HG03159 (cell line): ENCODE results near the gene SKI.

Experiments used
- ATAC-seq: cut with Tn5 transposase; IDR thresholded peaks from one replicate; pipeline ENCODE4 v1.9.1; 2021; ENCODE audit warnings: mild to moderate bottlenecking, moderate library complexity; ENCODE audit not compliant: unreplicated experiment

SKI gene

DNA sequence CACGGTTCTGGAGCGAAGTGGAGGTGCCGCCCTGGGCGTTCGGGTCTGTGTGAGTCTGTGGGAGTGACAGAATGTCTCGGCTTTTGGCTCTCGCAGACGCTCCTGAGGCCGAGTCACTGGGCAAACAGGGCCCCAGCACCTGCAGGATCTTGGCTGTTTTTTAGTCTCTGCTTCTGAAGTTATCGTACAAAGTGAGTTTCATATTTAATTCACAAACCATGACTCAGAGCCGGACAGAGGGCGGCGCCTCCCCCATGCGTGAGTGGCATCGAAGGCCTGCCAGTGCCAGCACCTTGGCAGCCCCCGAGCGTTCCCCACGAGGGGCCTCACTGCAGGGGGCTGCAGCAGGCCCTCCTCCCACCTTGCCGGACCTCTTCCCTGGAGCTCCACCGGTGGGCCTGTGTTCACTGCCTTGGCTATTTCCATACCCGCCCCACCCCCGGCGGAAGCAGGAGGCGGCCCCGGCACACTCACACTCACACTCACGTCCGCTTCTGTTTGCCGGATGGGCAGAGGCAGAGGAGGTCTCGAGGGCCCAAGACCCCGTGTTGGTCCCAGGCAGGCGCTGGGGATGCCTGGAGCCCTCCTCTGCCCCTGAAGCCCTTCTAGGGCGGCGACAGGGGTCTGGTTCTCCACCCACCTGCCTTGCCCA, 106.9 kb downstream of the SKI start:
- ATAC-seq = no peak

DNA sequence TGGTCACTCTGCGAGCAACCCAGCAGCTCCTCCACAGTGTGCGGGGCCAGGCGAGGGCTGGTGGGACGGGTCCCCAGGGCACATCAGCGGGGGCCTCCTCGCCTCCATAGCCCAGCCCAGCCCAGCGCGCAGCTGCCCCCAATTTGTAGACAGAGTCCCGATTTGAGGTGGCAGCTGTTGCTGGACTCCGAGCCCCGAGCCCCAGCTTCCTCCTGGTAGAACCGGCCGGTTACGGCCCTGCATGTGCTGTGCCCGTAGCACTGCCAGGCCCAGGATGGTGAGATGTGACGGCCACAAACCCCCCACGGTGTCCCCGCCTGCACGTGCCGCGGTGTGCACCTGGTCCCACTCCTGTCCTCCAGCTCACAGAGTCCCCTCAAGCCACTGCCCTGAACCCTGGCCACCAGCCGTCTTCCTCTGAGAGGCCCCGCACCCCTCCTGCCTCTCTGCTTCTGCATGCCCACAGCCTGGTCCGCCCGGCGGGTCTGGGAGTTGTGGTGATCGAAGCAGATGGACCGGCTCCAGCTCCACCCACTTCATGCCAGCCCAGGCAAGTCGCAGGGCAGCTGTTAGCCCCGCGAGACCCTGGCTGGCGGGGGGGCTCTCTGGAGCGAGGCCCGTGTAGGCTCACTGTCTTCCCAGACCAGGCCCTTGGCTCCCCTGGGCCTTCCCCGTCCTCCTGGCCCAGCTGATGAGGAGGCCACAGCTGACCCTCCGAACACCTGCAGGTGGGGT, 107.8 kb downstream of the SKI start:
- no peak for ATAC-seq

GRCh38 chr1:2336499-2336898, 108.4 kb downstream of the SKI start:
- ATAC-seq = no peak

DNA sequence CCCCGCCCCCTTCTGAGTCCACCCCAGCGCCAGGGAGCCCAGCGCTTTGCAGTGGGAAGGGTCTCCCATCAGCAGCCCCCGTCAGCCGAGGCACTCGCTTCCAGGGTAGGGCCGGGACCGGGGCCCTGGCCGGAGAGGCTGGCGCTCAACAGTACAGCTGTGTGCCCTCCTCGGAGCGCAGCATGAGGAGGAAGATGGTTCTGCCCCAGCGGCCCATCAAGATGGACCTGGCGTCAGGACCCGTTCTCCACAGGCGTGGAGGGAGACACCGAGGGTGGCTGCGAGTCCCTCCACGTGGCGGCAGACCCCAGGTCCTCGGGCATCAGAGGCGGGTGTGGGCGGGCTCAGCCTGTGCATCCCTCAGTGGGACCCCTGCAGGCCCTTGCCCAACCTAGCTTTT, 109.0 kb downstream of the SKI start:
- ATAC-seq = no peak

DNA sequence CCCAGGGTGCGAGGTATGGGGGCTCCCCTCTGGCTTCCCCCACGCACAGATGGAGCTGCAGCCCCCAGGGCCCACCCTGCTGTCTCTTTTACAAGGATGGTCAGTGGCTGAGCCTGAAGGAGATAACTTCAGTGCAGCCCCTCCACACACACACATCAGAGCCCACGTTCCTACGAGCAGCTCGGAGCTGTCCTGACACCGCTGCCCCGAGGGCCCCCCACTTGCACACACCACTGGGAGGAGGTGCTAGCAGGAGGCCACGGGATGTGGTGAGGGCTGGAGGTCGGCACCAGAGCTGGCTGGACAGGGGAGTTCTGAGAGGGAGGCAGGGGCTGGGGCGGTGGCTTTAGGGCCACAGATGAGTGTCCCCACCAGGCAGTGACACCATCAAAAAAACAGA, 109.4 kb downstream of the SKI start:
- ATAC-seq = no peak

GRCh38 chr1:2339206-2340085, 111.3 kb downstream of the SKI start:
- no peak for ATAC-seq

GRCh38 chr1:2340086-2340917, 112.2 kb downstream of the SKI start:
- ATAC-seq = no peak

- no peak for ATAC-seq
These were observed 112.8 kb downstream of the SKI start for GRCh38 chr1:2340918-2341254.

DNA sequence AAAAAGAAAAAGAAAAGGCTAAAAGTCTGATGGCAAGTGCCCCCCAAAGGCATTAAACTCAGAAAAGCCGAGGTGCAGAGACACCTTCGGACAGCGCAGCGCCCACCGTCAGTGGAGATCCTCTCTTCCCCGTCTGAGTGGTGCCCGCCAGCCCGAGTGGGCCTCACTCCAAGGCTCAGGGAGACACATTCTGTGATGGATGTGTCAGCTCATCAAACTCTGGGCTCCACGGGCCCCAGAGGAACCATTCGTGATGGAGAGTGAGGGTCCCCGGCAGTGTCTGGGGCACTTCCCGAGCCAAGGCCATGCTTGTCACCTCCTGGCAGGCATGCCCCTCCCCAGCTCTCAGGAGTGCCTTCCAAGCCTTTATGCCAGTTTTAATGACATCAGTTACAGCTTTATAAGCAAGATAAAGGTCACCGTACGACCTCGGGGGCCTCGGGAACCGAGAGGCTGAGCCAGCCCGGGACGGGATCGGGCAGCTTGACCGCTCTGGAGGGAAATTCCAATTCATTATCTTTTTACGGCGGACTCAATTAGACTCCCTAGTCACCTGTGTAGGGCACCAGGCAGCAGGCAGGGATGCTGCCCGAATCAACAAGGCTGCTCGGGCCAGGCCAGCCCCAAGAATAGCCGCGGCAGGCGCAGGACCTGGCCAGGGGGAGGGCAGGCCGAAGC, 113.7 kb downstream of the SKI start:
- no peak for ATAC-seq

GRCh38 chr1:2342384-2343022, 114.4 kb downstream of the SKI start:
- no peak for ATAC-seq

- no peak for ATAC-seq
These were observed 115.2 kb downstream of the SKI start for GRCh38 chr1:2343023-2343935.

GRCh38 chr1:2344121-2344681, 116.1 kb downstream of the SKI start:
- no peak for ATAC-seq

DNA sequence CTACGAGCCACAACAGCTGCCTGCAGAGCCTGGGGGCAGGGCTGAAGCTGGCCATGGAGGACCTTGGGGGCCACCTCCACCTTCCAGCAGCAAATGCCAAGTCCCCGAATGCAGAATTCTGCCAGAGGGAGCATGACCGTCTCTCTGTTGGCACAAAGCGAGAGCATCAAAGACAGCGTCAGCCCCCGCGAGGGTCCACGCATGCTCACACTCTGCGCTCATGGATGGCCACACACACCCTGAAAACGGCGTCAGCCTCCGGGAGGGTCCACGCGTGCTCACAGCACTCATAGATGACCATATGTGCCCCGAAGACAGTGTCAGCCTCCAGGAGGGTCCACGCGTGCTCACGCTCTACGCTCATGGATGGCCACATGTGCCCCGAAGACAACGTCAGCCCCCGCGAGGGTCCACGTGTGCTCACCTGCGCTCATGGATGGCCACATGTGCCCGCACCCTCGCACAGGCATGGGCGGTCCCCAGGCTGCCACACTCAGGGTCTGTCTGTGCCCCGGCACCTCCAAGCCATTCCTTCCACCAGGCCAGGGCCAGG, 116.7 kb downstream of the SKI start:
- ATAC-seq = no peak

DNA sequence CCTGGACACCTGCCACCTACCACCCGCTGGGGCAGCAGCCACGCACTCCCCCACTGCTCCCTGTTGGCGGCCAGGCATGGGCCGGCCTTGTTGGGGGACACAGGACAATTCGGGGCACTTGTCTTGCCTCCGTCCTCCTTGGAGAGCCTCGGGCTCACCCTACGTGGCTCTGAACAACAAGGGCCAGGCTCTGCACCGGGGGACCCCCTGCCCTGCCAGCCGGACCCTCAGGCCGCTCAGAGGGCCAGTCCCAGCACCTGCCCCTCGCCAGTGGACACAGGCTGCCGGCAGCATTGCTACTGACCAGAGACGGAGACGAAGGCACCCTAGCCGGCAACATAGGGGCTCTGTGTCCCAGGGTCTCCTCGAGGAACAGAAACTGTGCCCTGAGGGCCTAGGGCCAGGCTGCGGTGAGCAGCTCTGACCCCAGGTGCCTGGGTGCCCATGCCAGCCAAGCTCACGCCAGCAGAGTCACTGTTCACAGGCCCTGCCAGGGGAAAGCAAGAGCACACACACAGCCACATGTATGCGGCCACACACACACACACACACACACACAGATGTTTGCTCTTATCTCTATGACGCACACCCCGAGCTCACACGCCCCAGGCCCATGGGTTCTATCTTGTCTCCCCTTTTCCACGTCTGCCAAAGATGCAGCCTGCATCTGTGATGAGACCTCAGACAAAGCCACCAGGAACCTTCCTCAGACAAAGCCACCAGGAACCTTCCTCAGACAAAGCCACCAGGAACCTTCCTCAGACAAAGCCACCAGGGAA, 117.4 kb downstream of the SKI start:
- ATAC-seq = no peak

DNA sequence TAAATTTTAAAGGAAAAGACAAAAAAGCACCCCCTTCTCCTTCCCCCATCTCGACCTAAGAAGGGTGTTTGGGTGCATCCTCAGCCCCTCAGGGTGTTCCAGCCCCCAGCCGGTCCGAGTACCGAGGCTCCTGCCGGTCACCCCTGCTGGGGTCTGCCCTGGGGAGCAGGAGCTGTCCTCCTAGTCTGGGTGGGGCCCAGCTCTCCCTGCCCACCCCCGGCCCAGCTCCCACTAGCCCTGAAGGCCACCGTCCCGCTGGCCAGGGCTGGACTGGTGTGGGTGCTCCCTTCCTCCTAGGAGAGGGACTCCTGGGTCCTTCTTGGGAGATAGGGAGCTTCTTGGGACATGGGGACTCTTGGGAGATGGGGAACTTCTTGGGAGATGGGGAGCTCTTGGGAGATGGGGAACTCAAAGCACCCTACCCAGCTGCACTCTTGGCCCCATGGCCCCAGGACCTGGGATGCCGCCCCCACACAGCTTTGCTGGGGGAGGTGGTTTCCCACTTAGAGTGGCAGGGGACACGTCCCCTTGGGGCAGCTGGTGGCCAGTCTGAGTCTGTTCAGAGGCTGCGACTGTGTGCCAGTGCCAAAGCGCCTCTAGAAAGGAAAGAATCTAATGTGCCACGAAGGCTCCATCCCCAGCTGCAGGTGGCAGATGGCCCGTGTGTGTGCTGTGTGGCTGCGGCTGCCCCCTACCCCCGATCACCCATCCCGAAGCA, 118.7 kb downstream of the SKI start:
- ATAC-seq = no peak

DNA sequence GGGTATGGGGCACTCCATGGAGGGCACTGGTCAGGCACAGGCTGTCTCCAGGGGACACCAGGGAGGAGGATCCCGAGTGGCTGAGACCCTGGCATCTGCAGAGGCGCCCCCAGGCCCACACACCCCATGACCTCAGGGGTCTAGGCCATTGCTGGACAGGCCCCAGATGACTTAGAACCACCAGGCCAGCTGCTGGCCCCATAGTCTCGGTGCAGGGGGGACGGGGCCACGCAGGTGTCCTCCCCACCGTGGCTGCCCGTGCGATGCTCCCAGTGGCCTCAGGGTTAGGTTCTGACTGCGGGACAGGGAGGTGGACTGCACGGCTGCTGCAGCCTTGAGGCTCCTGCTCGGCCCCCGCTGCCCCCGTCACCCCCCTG, 119.3 kb downstream of the SKI start:
- no peak for ATAC-seq

DNA sequence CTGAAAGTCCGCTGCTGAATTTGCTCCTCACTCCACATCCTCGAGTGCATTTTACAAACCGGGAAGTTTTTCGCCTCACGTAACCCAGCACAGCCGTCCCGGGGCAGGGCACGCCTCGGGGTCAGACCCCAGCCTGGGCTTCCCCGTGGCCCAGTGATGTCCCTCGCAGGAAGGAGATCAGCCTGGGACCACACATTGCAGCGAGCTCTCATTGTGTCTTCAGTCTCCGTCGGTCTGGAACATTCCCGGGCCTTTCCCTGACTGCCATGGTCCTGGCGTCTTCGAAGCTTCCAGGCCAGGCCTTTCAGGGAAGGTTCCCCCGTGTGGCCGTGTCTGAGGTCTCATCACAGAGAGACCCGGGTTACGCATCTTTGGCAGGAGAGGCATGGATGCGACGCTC, 119.8 kb downstream of the SKI start:
- ATAC-seq = no peak
